Kidney epithelial cell (primary cell): ENCODE measurements around the gene TDRD12. TPM values are rescaled to one million over a fixed set of nuclear protein-coding genes. Genes with fewer than 3 reads are reported as not detected.
"Not testable (repeated sequence)": the region's sequence is repeated elsewhere in the genome, so short reads cannot be mapped to it uniquely, and the experiment has no call there.

Experiments
- DNase-seq: peaks from one replicate; pipeline ENCODE4 v3.0.0-alpha.2; 2010; ENCODE audit warnings: low read depth
- H3K27me3 ChIP-seq: 2 replicates; pipeline ENCODE4 v1.6.0; 2011; ENCODE audit warnings: low read length; ENCODE audit not compliant: control insufficient read depth, insufficient read depth
- H3K36me3 ChIP-seq: 2 replicates; pipeline ENCODE4 v1.5.1; 2011; ENCODE audit warnings: low read length; ENCODE audit not compliant: control insufficient read depth, insufficient read depth
- H3K4me3 ChIP-seq: 2 replicates; pipeline ENCODE4 v1.5.1; 2011; ENCODE audit warnings: low read depth, mild to moderate bottlenecking, control low read depth, low read length
- CTCF ChIP-seq: IDR thresholded peaks from 2 replicates; pipeline ENCODE4 v1.5.1; 2011; ENCODE audit warnings: mild to moderate bottlenecking, moderate library complexity, low read length, control low read depth, inconsistent platforms; ENCODE audit not compliant: insufficient read depth, poor library complexity, severe bottlenecking
- total RNA-seq: library from RNA; depleted of rRNA; stranded (reverse); fragments of >200 nt; gene quantifications from 2 replicates; pipeline ENCODE4 v1.2.3, GENCODE V29; 2015

The TDRD12 gene
- total RNA-seq, 1 donor from 2014 or later, result 0.29 TPM

- Histone ChIP-seq H3K4me3 (peak within 1 kb of the TSS; percentile 41), H3K36me3 (peaks cover 2% of the 10 kb centered on the region), H3K27me3 (no peaks in the 10 kb centered on the region)
- no peak for TF ChIP-seq CTCF
- no peak for DNase-seq
These were observed 28.1 kb upstream of the TDRD12 start, which contains the start of gene NUDT19 for GRCh38 chr19:32691291-32691951. NUDT19 (plus strand) TSS chr19:32691821; CDS start chr19:32691961, 140 bp downstream.

GRCh38 chr19:32691952-32692726, 27.4 kb upstream of the TDRD12 start:
- Histone ChIP-seq H3K4me3 (peak overlapping the region; percentile 41), H3K36me3 (peaks cover 2% of the 10 kb centered on the region), H3K27me3 (no peaks in the 10 kb centered on the region)
- no peak for TF ChIP-seq CTCF
- no peak for DNase-seq

GRCh38 chr19:32692727-32693061, 26.9 kb upstream of the TDRD12 start:
- H3K36me3 ChIP-seq, result peaks cover 2% of the 10 kb centered on the region
- peak overlapping the region; percentile 41 for H3K4me3 ChIP-seq
- no peaks in the 10 kb centered on the region for H3K27me3 ChIP-seq
- no peak for TF ChIP-seq CTCF
- DNase-seq, result no peak

- not testable (repeated sequence) for H3K36me3 ChIP-seq, DNase-seq, H3K27me3 ChIP-seq
- H3K4me3 ChIP-seq, result peak overlapping the region; percentile 41
These were observed 26.1 kb upstream of the TDRD12 start for GRCh38 chr19:32693151-32694108.

GRCh38 chr19:32694316-32694715, 25.3 kb upstream of the TDRD12 start:
- not testable (repeated sequence) for DNase-seq, H3K4me3 ChIP-seq, H3K36me3 ChIP-seq, H3K27me3 ChIP-seq

- H3K27me3 ChIP-seq, H3K4me3 ChIP-seq, H3K36me3 ChIP-seq, DNase-seq: not testable (repeated sequence)
These were observed 24.7 kb upstream of the TDRD12 start for GRCh38 chr19:32694851-32695250.

GRCh38 chr19:32695506-32695905, 24.1 kb upstream of the TDRD12 start:
- not testable (repeated sequence) for H3K36me3 ChIP-seq, H3K4me3 ChIP-seq, DNase-seq, H3K27me3 ChIP-seq

- H3K36me3 ChIP-seq, H3K4me3 ChIP-seq, H3K27me3 ChIP-seq, DNase-seq: not testable (repeated sequence)
These were observed 22.8 kb upstream of the TDRD12 start for GRCh38 chr19:32696771-32697170.

GRCh38 chr19:32700129-32700528, 19.4 kb upstream of the TDRD12 start:
- not testable (repeated sequence) for DNase-seq, H3K36me3 ChIP-seq, H3K4me3 ChIP-seq, H3K27me3 ChIP-seq
